ENCODE measurements around the gene TOB2. TPM values are rescaled to one million over a fixed set of nuclear protein-coding genes. Genes with fewer than 3 reads are reported as not detected.
A peak's percentile ranks its signal among the peaks of the same experiment; 100 is the strongest.

TOB2 gene
- total and polyA plus RNA-seq, 2 donors from 2014 or later: 20.8 to 54.3 TPM

DNA sequence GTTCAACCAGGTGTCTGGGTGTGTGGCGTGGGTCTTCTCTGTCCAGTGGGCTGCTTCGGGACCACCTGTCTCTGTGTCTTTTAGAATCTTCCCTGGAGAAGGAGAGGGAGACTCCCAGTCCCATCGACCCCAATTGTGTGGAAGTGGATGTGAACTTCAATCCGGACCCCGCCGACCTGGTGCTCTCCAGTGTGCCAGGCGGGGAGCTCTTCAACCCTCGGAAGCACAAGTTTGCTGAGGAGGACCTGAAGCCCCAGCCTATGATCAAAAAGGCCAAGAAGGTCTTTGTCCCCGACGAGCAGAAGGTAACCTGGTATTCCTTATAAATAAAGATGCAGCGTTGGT is 52.6 kb downstream of the TOB2 start:
- Histone ChIP-seq H3K9ac (ENCODE audit: low read length in 3 of 3) (no peak overlapping the region), H3K27me3 (ENCODE audit: control insufficient read depth, insufficient read depth, low read length) (no peaks in the 10 kb centered on the region), H3K4me3 (ENCODE audit: low read length in 3 of 3) (no peak overlapping the region), H3K27ac (ENCODE audit: low read depth in 2 of 2, low read length in 2 of 2) (peak overlapping the region in 1 of 2 donors; percentile 65), H3K9me3 (ENCODE audit: control insufficient read depth in 2 of 3, insufficient read depth in 1 of 3, low read length in 3 of 3) (no peaks in the 10 kb centered on the region), H3K4me1 (ENCODE audit: control insufficient read depth in 2 of 3, insufficient read depth in 2 of 3, low read depth in 1 of 3, low read length in 3 of 3) (peaks cover 0 to 3% (median 0%) of the 10 kb centered on the region in 3 donors), H3K36me3 (ENCODE audit: control insufficient read depth in 2 of 3, insufficient read depth in 3 of 3, low read length in 3 of 3) (peaks cover 4 to 54% (median 41%) of the 10 kb centered on the region in 3 donors)
- FAIRE-seq (no peak), DNase-seq (no peak)
- intact Hi-C loops (cut with DNase I): no loop called here
- no peak for TF ChIP-seq CTCF (IDR thresholded peaks at IDR 0.05; ENCODE audit: borderline replicate concordance, extremely low read depth, insufficient read depth)

DNA sequence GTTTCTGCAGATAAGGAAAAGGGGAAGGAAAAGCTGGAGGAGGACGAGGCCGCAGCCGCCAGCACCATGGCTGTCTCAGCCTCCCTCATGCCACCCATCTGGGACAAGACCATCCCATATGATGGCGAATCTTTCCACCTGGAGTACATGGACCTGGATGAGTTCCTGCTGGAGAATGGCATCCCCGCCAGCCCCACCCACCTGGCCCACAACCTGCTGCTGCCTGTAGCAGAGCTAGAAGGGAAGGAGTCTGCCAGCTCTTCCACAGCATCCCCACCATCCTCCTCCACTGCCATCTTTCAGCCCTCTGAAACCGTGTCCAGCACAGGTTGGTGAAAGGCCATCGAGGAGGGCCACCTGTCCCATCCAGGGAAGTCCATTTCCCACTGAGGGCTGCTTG is 59.3 kb downstream of the TOB2 start:
- Histone ChIP-seq H3K36me3 (ENCODE audit: control insufficient read depth in 2 of 3, insufficient read depth in 3 of 3, low read length in 3 of 3) (peaks cover 0 to 24% (median 22%) of the 10 kb centered on the region in 3 donors), H3K4me3 (ENCODE audit: low read length in 3 of 3) (no peak overlapping the region), H3K9ac (ENCODE audit: low read length in 3 of 3) (no peak overlapping the region), H3K27me3 (ENCODE audit: control insufficient read depth, insufficient read depth, low read length) (no peaks in the 10 kb centered on the region), H3K27ac (ENCODE audit: low read depth in 2 of 2, low read length in 2 of 2) (no peak overlapping the region), H3K4me1 (ENCODE audit: control insufficient read depth in 2 of 3, insufficient read depth in 2 of 3, low read depth in 1 of 3, low read length in 3 of 3) (peaks cover 0 to 8% (median 0%) of the 10 kb centered on the region in 3 donors), H3K9me3 (ENCODE audit: control insufficient read depth in 2 of 3, insufficient read depth in 1 of 3, low read length in 3 of 3) (no peaks in the 10 kb centered on the region)
- FAIRE-seq (no peak), DNase-seq (peak in 1 of 5 donors; percentile 37)
- intact Hi-C loops (cut with DNase I): no loop called here
- no peak for TF ChIP-seq CTCF (IDR thresholded peaks at IDR 0.05; ENCODE audit: borderline replicate concordance, extremely low read depth, insufficient read depth)

- no peak overlapping the region for H3K9ac ChIP-seq (ENCODE audit: low read length in 3 of 3)
- peaks cover 0 to 15% (median 8%) of the 10 kb centered on the region in 3 donors for H3K4me1 ChIP-seq (ENCODE audit: control insufficient read depth in 2 of 3, insufficient read depth in 2 of 3, low read depth in 1 of 3, low read length in 3 of 3)
- peaks cover 0 to 15% (median 13%) of the 10 kb centered on the region in 3 donors for H3K36me3 ChIP-seq (ENCODE audit: control insufficient read depth in 2 of 3, insufficient read depth in 3 of 3, low read length in 3 of 3)
- FAIRE-seq (no peak), DNase-seq (no peak)
- intact Hi-C loops (cut with DNase I): no loop called here
- H3K4me3 ChIP-seq (ENCODE audit: low read length in 3 of 3): no peak overlapping the region
- H3K27ac ChIP-seq (ENCODE audit: low read depth in 2 of 2, low read length in 2 of 2): no peak overlapping the region
- H3K27me3 ChIP-seq (ENCODE audit: control insufficient read depth, insufficient read depth, low read length): no peaks in the 10 kb centered on the region
- TF ChIP-seq CTCF (IDR thresholded peaks at IDR 0.05; ENCODE audit: borderline replicate concordance, extremely low read depth, insufficient read depth): no peak
- H3K9me3 ChIP-seq (ENCODE audit: control insufficient read depth in 2 of 3, insufficient read depth in 1 of 3, low read length in 3 of 3): no peaks in the 10 kb centered on the region
These were observed 62.5 kb downstream of the TOB2 start for GRCh38 chr22:41384128-41384527.

Other genes starting within 250 kb of the TOB2 start
- 25.1 TPM for gene L3MBTL2, start 241.5 kb downstream of the TOB2 start, total RNA-seq
- 16.4 TPM for gene L3MBTL2, start 241.5 kb downstream of the TOB2 start, polyA plus RNA-seq (ENCODE audit: insufficient read depth, low read depth, low replicate concordance)
- 2.7 TPM for gene CHADL, start 205.9 kb downstream of the TOB2 start, total RNA-seq
- gene CHADL, start 205.9 kb downstream of the TOB2 start, polyA plus RNA-seq (ENCODE audit: insufficient read depth, low read depth, low replicate concordance): 4.8 TPM
- 38.8 TPM for gene RANGAP1, start 160.6 kb downstream of the TOB2 start, total RNA-seq
- 40.8 TPM for gene RANGAP1, start 160.6 kb downstream of the TOB2 start, polyA plus RNA-seq (ENCODE audit: insufficient read depth, low read depth, low replicate concordance)
- 68.6 TPM for gene ZC3H7B, start 145.3 kb downstream of the TOB2 start, total RNA-seq
- 28.3 TPM for gene ZC3H7B, start 145.3 kb downstream of the TOB2 start, polyA plus RNA-seq (ENCODE audit: insufficient read depth, low read depth, low replicate concordance)
- gene TEF, start 64.9 kb downstream of the TOB2 start, total RNA-seq: 34.9 TPM
- 19.4 TPM for gene TEF, start 64.9 kb downstream of the TOB2 start, polyA plus RNA-seq (ENCODE audit: insufficient read depth, low read depth, low replicate concordance)
- 34.0 TPM for gene PHF5A, start 21.9 kb upstream of the TOB2 start, total RNA-seq
- 42.2 TPM for gene PHF5A, start 21.9 kb upstream of the TOB2 start, polyA plus RNA-seq (ENCODE audit: insufficient read depth, low read depth, low replicate concordance)
- gene ACO2, start 22.3 kb upstream of the TOB2 start, total RNA-seq: 119 TPM
- gene ACO2, start 22.3 kb upstream of the TOB2 start, polyA plus RNA-seq (ENCODE audit: insufficient read depth, low read depth, low replicate concordance): 262 TPM
- 39.4 TPM for gene POLR3H, start 97.7 kb upstream of the TOB2 start, total RNA-seq
- 37.4 TPM for gene POLR3H, start 97.7 kb upstream of the TOB2 start, polyA plus RNA-seq (ENCODE audit: insufficient read depth, low read depth, low replicate concordance)
- gene CSDC2, start 114.2 kb upstream of the TOB2 start, total RNA-seq: 7.8 TPM
- gene CSDC2, start 114.2 kb upstream of the TOB2 start, polyA plus RNA-seq (ENCODE audit: insufficient read depth, low read depth, low replicate concordance): 47.1 TPM
- 36.4 TPM for gene PMM1, start 143.0 kb upstream of the TOB2 start, total RNA-seq
- 127 TPM for gene PMM1, start 143.0 kb upstream of the TOB2 start, polyA plus RNA-seq (ENCODE audit: insufficient read depth, low read depth, low replicate concordance)
- gene DESI1, start 174.2 kb upstream of the TOB2 start, total RNA-seq: 29.1 TPM
- 28.6 TPM for gene DESI1, start 174.2 kb upstream of the TOB2 start, polyA plus RNA-seq (ENCODE audit: insufficient read depth, low read depth, low replicate concordance)
- gene XRCC6, start 174.5 kb upstream of the TOB2 start, total RNA-seq: 183 TPM
- gene XRCC6, start 174.5 kb upstream of the TOB2 start, polyA plus RNA-seq (ENCODE audit: insufficient read depth, low read depth, low replicate concordance): 168 TPM
- gene SNU13, start 242.1 kb upstream of the TOB2 start, total RNA-seq: 132 TPM
- 217 TPM for gene SNU13, start 242.1 kb upstream of the TOB2 start, polyA plus RNA-seq (ENCODE audit: insufficient read depth, low read depth, low replicate concordance)

Measured in kidney (tissue), 14 donors.